Uterus (tissue), 4 donors: ENCODE measurements around the gene CRLF1. TPM values are rescaled to one million over a fixed set of nuclear protein-coding genes. Genes with fewer than 3 reads are reported as not detected.
A peak's percentile ranks its signal among the peaks of the same experiment; 100 is the strongest.

Source experiments
- DNase-seq, 2 donors: peaks; one replicate each; pipeline ENCODE4 v3.0.0-alpha.2; 2019 to 2020
- H3K27ac ChIP-seq, 2 donors: fragments of 200-600 bp; sonication (generic); 1 replicate in 1 of 2; 2 replicates in 1 of 2; pipeline ENCODE4 v1.5.1; 2016 to 2018
- H3K27me3 ChIP-seq, 2 donors: fragments of 200-600 bp; sonication (generic); one replicate each; pipeline ENCODE4 v1.5.1; 2018 to 2019; ENCODE audit warnings: control low read depth in 1 of 2
- H3K36me3 ChIP-seq, 2 donors: fragments of 200-600 bp; sonication (generic); one replicate each; pipeline ENCODE4 v1.5.1; 2019; ENCODE audit warnings: control low read depth in 1 of 2
- H3K4me1 ChIP-seq, 2 donors: fragments of 200-600 bp; sonication (generic); one replicate each; pipeline ENCODE4 v1.5.1; 2018 to 2019; ENCODE audit warnings: control low read depth in 1 of 2
- H3K4me3 ChIP-seq, 2 donors: fragments of 200-600 bp; sonication (generic); 1 replicate in 1 of 2; 2 replicates in 1 of 2; pipeline ENCODE4 v1.5.1; 2018 to 2019; ENCODE audit warnings: mild to moderate bottlenecking in 1 of 2
- H3K9me3 ChIP-seq, 2 donors: fragments of 200-600 bp; sonication (generic); one replicate each; pipeline ENCODE4 v1.5.1; 2019; ENCODE audit warnings: control low read depth in 1 of 2
- CTCF ChIP-seq, 4 experiments: fragments of 200-600 bp in 2 of 4; fragments of 450-650 bp in 2 of 4; sonication (generic) in 2 of 4; IDR thresholded peaks; one replicate each; pipeline ENCODE4 v1.5.1; 2016 to 2019; ENCODE audit warnings: antibody characterized with exemption in 4 of 4, mild to moderate bottlenecking in 2 of 4, moderate library complexity in 1 of 4
- POLR2A ChIP-seq, 2 donors: fragments of 450-650 bp; IDR thresholded peaks; one replicate each; pipeline ENCODE4 v1.6.1; 2016; ENCODE audit warnings: antibody characterized with exemption in 2 of 2, mild to moderate bottlenecking in 1 of 2, moderate library complexity in 1 of 2
- intact Hi-C: fragments of 100-400 bp; cut with DNase I; formaldehyde crosslinking; loops from one replicate; pipeline ENCODE4 v1.15.1; 2023; ENCODE audit warnings: low total_unique reads
- total RNA-seq, 4 donors: library from RNA; depleted of rRNA in 3 of 4; stranded (reverse); fragments of >200 nt in 3 of 4; gene quantifications; one replicate each; pipeline versions ENCODE4 v1.1.0 to v1.2.4, GENCODE V29; 2014 to 2023
- donor health status: DM: yes; HTN: yes; CAD: no.

The CRLF1 gene
- total RNA-seq, 4 donors from 2014 or later = 0.26 to 0.69 (median 0.67) TPM; not detected in 1

GRCh38 chr19:18639706-18640243 lies 33.2 kb upstream of the CRLF1 start:
- TF ChIP-seq POLR2A (IDR thresholded peaks at IDR 0.05) (no peak), CTCF (IDR thresholded peaks at IDR 0.05) (no peak)
- Histone ChIP-seq H3K27ac (no peak overlapping the region), H3K36me3 (no peaks in the 10 kb centered on the region), H3K4me1 (no peaks in the 10 kb centered on the region), H3K9me3 (no peaks in the 10 kb centered on the region), H3K4me3 (no peak overlapping the region), H3K27me3 (no peaks in the 10 kb centered on the region)
- intact Hi-C loops = no loop called here
- DNase-seq = no peak

GRCh38 chr19:18637673-18638630 lies 31.4 kb upstream of the CRLF1 start:
- Histone ChIP-seq H3K27me3 (no peaks in the 10 kb centered on the region), H3K9me3 (no peaks in the 10 kb centered on the region), H3K36me3 (no peaks in the 10 kb centered on the region), H3K4me3 (peak overlapping the region; percentile 56 to 61), H3K4me1 (no peaks in the 10 kb centered on the region), H3K27ac (peak overlapping the region; percentile 82 to 90)
- no peak for TF ChIP-seq POLR2A (IDR thresholded peaks at IDR 0.05)
- no peak for TF ChIP-seq CTCF (IDR thresholded peaks at IDR 0.05)
- intact Hi-C loops = no loop called here
- no peak for DNase-seq

- H3K27me3 ChIP-seq = no peaks in the 10 kb centered on the region
- TF ChIP-seq CTCF (IDR thresholded peaks at IDR 0.05) (no peak), POLR2A (IDR thresholded peaks at IDR 0.05) (peak; percentile 16 to 59)
- no peaks in the 10 kb centered on the region for H3K36me3 ChIP-seq
- no peaks in the 10 kb centered on the region for H3K9me3 ChIP-seq
- H3K4me3 ChIP-seq = peak within 1 kb of the TSS; percentile 56 to 61
- H3K4me1 ChIP-seq = no peaks in the 10 kb centered on the region
- DNase-seq = no peak
- intact Hi-C loops = no loop called here
- H3K27ac ChIP-seq = peak within 1 kb of the TSS; percentile 82 to 90
Observed at GRCh38 chr19:18636969-18637629, 30.5 kb upstream of the CRLF1 start, which contains the start of gene KLHL26. TSS of gene KLHL26 (plus strand) at chr19:18637028. CDS start at chr19:18637055, 27 bp downstream.

- H3K27ac ChIP-seq = peak overlapping the region; percentile 82 to 90
- no peaks in the 10 kb centered on the region for H3K4me1 ChIP-seq
- no peaks in the 10 kb centered on the region for H3K27me3 ChIP-seq
- peak overlapping the region; percentile 56 to 61 for H3K4me3 ChIP-seq
- intact Hi-C loops = no loop called here
- peak; percentile 99 for DNase-seq
- no peaks in the 10 kb centered on the region for H3K9me3 ChIP-seq
- no peaks in the 10 kb centered on the region for H3K36me3 ChIP-seq
- no peak for TF ChIP-seq POLR2A (IDR thresholded peaks at IDR 0.05)
- no peak for TF ChIP-seq CTCF (IDR thresholded peaks at IDR 0.05)
Observed at GRCh38 chr19:18636183-18636968, 29.8 kb upstream of the CRLF1 start.
